ENCODE measurements around the gene IFT25. TPM values are rescaled to one million over a fixed set of nuclear protein-coding genes. Genes with fewer than 3 reads are reported as not detected.

The IFT25 gene
- total RNA-seq, 1 donor = 30.2 TPM

GRCh38 chr1:53957194-53957818 lies 11.8 kb upstream of the IFT25 start:
- peak; percentile 90 for DNase-seq (ENCODE audit: low read depth)
- TF ChIP-seq CTCF (IDR thresholded peaks at IDR 0.05; ENCODE audit: insufficient read depth, low read depth, low read length) = no peak
- no peak overlapping the region for H3K4me3 ChIP-seq (ENCODE audit: low read depth, low read length)

- DNase-seq (ENCODE audit: low read depth) = peak; percentile 71
- peak overlapping the region; percentile 20 for H3K4me3 ChIP-seq (ENCODE audit: low read depth, low read length)
- TF ChIP-seq CTCF (IDR thresholded peaks at IDR 0.05; ENCODE audit: insufficient read depth, low read depth, low read length) = no peak
Measured at GRCh38 chr1:53956308-53957168, 11.0 kb upstream of the IFT25 start.

GRCh38 chr1:53954128-53954527 lies 8.6 kb upstream of the IFT25 start:
- TF ChIP-seq CTCF (IDR thresholded peaks at IDR 0.05; ENCODE audit: insufficient read depth, low read depth, low read length) = no peak
- no peak overlapping the region for H3K4me3 ChIP-seq (ENCODE audit: low read depth, low read length)
- DNase-seq (ENCODE audit: low read depth) = no peak

GRCh38 chr1:53951697-53952096 lies 6.2 kb upstream of the IFT25 start:
- no peak for DNase-seq (ENCODE audit: low read depth)
- no peak overlapping the region for H3K4me3 ChIP-seq (ENCODE audit: low read depth, low read length)
- TF ChIP-seq CTCF (IDR thresholded peaks at IDR 0.05; ENCODE audit: insufficient read depth, low read depth, low read length) = no peak

- DNase-seq (ENCODE audit: low read depth) = peak; percentile 66
- peak; percentile 78 for TF ChIP-seq CTCF (IDR thresholded peaks at IDR 0.05; ENCODE audit: insufficient read depth, low read depth, low read length)
- H3K4me3 ChIP-seq (ENCODE audit: low read depth, low read length) = no peak overlapping the region
Measured at GRCh38 chr1:53949023-53949990, 3.8 kb upstream of the IFT25 start.

GRCh38 chr1:53948291-53948690 lies 2.8 kb upstream of the IFT25 start:
- no peak for DNase-seq (ENCODE audit: low read depth)
- TF ChIP-seq CTCF (IDR thresholded peaks at IDR 0.05; ENCODE audit: insufficient read depth, low read depth, low read length) = no peak
- H3K4me3 ChIP-seq (ENCODE audit: low read depth, low read length) = no peak overlapping the region
